GM12873 (cell line): ENCODE results near the gene PCDH9.

Experiments used
- CTCF ChIP-seq: IDR thresholded peaks from 2 replicates; pipeline ENCODE4 v1.5.1; 2012; ENCODE audit warnings: low read depth, mild to moderate bottlenecking, moderate library complexity, low read length, control low read depth; ENCODE audit not compliant: insufficient read depth; ENCODE audit errors: missing control alignments

PCDH9 gene

GRCh38 chr13:66693656-66694055, 536.5 kb downstream of the PCDH9 start:
- no peak for TF ChIP-seq CTCF

- no peak for TF ChIP-seq CTCF
Observed at GRCh38 chr13:66691149-66691548, 539.0 kb downstream of the PCDH9 start.

- TF ChIP-seq CTCF, result no peak
Observed at GRCh38 chr13:66689628-66690027, 540.5 kb downstream of the PCDH9 start.

- no peak for TF ChIP-seq CTCF
Observed at GRCh38 chr13:66689037-66689619, 541.0 kb downstream of the PCDH9 start.

GRCh38 chr13:66681403-66681802, 548.7 kb downstream of the PCDH9 start:
- TF ChIP-seq CTCF, result no peak

- no peak for TF ChIP-seq CTCF
Observed at GRCh38 chr13:66680031-66680430, 550.1 kb downstream of the PCDH9 start.

GRCh38 chr13:66675620-66676019, 554.5 kb downstream of the PCDH9 start:
- TF ChIP-seq CTCF, result no peak
